GM23338 (cell line): Measurements from ENCODE around the gene EPAS1. TPM values are rescaled to one million over a fixed set of nuclear protein-coding genes. Genes with fewer than 3 reads are reported as not detected.

Source experiments
- ATAC-seq: fragments of 200-7000 bp; cut with Tn5 transposase; 3 replicates; pipeline ENCODE4 v1.9.1; 2020
- DNase-seq: peaks from one replicate; pipeline ENCODE4 v3.0.0-alpha.2; 2015; ENCODE audit warnings: low spot score
- H2AFZ ChIP-seq: fragments of 200-600 bp; sonication (generic); 2 replicates; pipeline ENCODE4 v1.8.0; 2016; ENCODE audit warnings: antibody characterized with exemption, mild to moderate bottlenecking, moderate library complexity
- H3F3A ChIP-seq: fragments of 200-600 bp; sonication (generic); replicated peaks from 2 replicates; pipeline ENCODE4 v1.8.0; 2017; ENCODE audit warnings: antibody characterized with exemption, mixed run types, low read depth
- H3K27ac ChIP-seq: fragments of 200-600 bp; sonication (generic); 2 replicates; pipeline ENCODE4 v1.6.1; 2016; ENCODE audit warnings: low read depth
- H3K27me3 ChIP-seq: fragments of 200-600 bp; sonication (generic); 2 replicates; pipeline ENCODE4 v1.8.0; 2016; ENCODE audit warnings: mild to moderate bottlenecking, mixed run types, moderate library complexity; ENCODE audit not compliant: insufficient read depth
- H3K36me3 ChIP-seq: fragments of 200-600 bp; sonication (generic); 2 replicates; pipeline ENCODE4 v1.8.0; 2016; ENCODE audit warnings: mild to moderate bottlenecking; ENCODE audit not compliant: insufficient read depth
- H3K4me1 ChIP-seq: fragments of 200-600 bp; sonication (generic); 2 replicates; pipeline ENCODE4 v1.8.0; 2016; ENCODE audit warnings: mild to moderate bottlenecking, moderate library complexity; ENCODE audit not compliant: insufficient read depth
- H3K4me2 ChIP-seq: fragments of 200-600 bp; sonication (generic); 2 replicates; pipeline ENCODE4 v1.7.1; 2017; ENCODE audit warnings: mixed run types
- H3K4me3 ChIP-seq: fragments of 200-600 bp; sonication (generic); 2 replicates; pipeline ENCODE4 v1.6.1; 2016; ENCODE audit warnings: mixed run types
- H3K79me2 ChIP-seq: fragments of 200-600 bp; sonication (generic); replicated peaks from 2 replicates; pipeline ENCODE4 v1.8.0; 2017; ENCODE audit warnings: mild to moderate bottlenecking; ENCODE audit not compliant: insufficient read depth
- H3K9me2 ChIP-seq: fragments of 200-600 bp; sonication (generic); 2 replicates; pipeline ENCODE4 v1.8.0; 2017; ENCODE audit not compliant: insufficient read depth
- H4K20me1 ChIP-seq: fragments of 200-600 bp; sonication (generic); replicated peaks from 2 replicates; pipeline ENCODE4 v1.8.0; 2017; ENCODE audit warnings: mild to moderate bottlenecking; ENCODE audit not compliant: insufficient read depth
- H3K27ac Mint-ChIP-seq: 2 replicates; pipeline ENCODE4 v1.8.0; 2020; ENCODE audit warnings: inconsistent platforms, mild to moderate bottlenecking, moderate library complexity, mixed read lengths
- H3K27me3 Mint-ChIP-seq: 3 replicates; pipeline ENCODE4 v1.8.0; 2022; ENCODE audit warnings: low read depth, mild to moderate bottlenecking, moderate library complexity, mixed read lengths, inconsistent platforms; ENCODE audit not compliant: insufficient read depth, poor library complexity
- H3K36me3 Mint-ChIP-seq: 3 replicates; pipeline ENCODE4 v1.8.0; 2021; ENCODE audit warnings: low read depth, mild to moderate bottlenecking, inconsistent platforms, moderate library complexity, mixed read lengths
- H3K4me1 Mint-ChIP-seq: 3 replicates; pipeline ENCODE4 v1.8.0; 2020; ENCODE audit warnings: mild to moderate bottlenecking, inconsistent platforms, mixed read lengths
- H3K4me3 Mint-ChIP-seq: 3 replicates; pipeline ENCODE4 v1.8.0; 2021; ENCODE audit warnings: moderate library complexity, mild to moderate bottlenecking, inconsistent platforms, mixed read lengths
- H3K9me3 Mint-ChIP-seq: 3 replicates; pipeline ENCODE4 v1.8.0; 2020; ENCODE audit warnings: moderate library complexity, mild to moderate bottlenecking, inconsistent platforms, mixed read lengths
- EZH2 ChIP-seq: fragments of 200-600 bp; sonication (generic); IDR thresholded peaks from one replicate; pipeline ENCODE4 v1.8.0; 2017; ENCODE audit warnings: antibody characterized with exemption, mild to moderate bottlenecking, low read depth; ENCODE audit not compliant: unreplicated experiment
- EZH2phosphoT487 ChIP-seq: fragments of 200-600 bp; sonication (generic); IDR thresholded peaks from one replicate; pipeline ENCODE4 v1.8.1; 2018; ENCODE audit warnings: antibody characterized with exemption; ENCODE audit not compliant: unreplicated experiment
- JUNB ChIP-seq: IDR thresholded peaks from one replicate; pipeline ENCODE4 v1.6.1; 2016; ENCODE audit warnings: antibody characterized with exemption; ENCODE audit not compliant: unreplicated experiment
- NANOG ChIP-seq: IDR thresholded peaks from 2 replicates; pipeline ENCODE4 v1.6.1; 2016; ENCODE audit warnings: antibody characterized with exemption, borderline replicate concordance
- STAT1 ChIP-seq: IDR thresholded peaks from one replicate; pipeline ENCODE4 v1.6.1; 2016; ENCODE audit warnings: antibody characterized with exemption; ENCODE audit not compliant: unreplicated experiment
- ZNF114 ChIP-seq: fragments of 250-450 bp; sonication (Bioruptor Pico); IDR thresholded peaks from 2 replicates; pipeline ENCODE4 v1.5.0; 2020; ENCODE audit warnings: mild to moderate bottlenecking, moderate library complexity
- polyA plus RNA-seq: library from polyadenylated mRNA; unstranded; fragments of >200 nt; fragmentation: Nextera tagmentation; extraction: Ambion mirVana; gene quantifications from 2 replicates; pipeline ENCODE4 v1.2.1, GENCODE V29; 2016
- total RNA-seq: library from RNA; depleted of rRNA; stranded (reverse); fragments of >200 nt; shearing (Covaris generic); gene quantifications from 2 replicates; pipeline ENCODE4 v1.2.3, GENCODE V29; 2014
- TF ChIP-seq, protein P1 (sequence below): IDR thresholded peaks from one replicate; pipeline ENCODE4 v1.6.1; 2018; ENCODE audit warnings: antibody characterized with exemption; ENCODE audit not compliant: unreplicated experiment
- TF ChIP-seq, protein P2 (sequence below): IDR thresholded peaks from 2 replicates; pipeline ENCODE4 v1.6.1; 2016; ENCODE audit warnings: antibody characterized with exemption
- TF ChIP-seq, protein P3 (sequence below), 2 experiments: fragments of 200-600 bp in 1 of 2; sonication (generic) in 1 of 2; conservative IDR thresholded peaks; 2 replicates each; pipeline versions ENCODE4 v1.5.1 to v1.6.1; 2016 to 2017; ENCODE audit warnings: antibody characterized with exemption in 2 of 2, low read depth in 2 of 2, mild to moderate bottlenecking in 2 of 2, moderate library complexity in 1 of 2

EPAS1 gene
- total and polyA plus RNA-seq, 2 experiments from 2014 or later: 0.68 to 5.4 TPM

DNA sequence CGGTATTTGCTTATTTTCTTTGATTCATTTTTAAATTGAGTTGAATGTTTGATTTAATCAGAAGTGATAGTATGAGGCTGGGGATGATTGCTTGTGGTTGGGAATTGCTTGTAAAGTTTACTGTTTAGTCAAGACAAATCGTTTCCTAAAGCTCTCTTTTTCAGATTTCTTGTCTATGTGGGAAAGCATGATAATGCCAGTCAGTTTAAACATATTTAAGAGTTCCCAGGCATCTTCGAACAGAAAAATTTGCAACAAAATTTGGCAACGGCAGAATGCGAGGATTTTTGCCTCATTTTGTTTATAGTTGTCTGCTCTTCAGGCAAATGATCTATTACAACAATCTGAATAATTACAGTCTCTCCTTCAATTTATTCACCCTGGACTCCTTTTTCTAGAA, 22.5 kb downstream of the EPAS1 start:
- Mint-ChIP-seq H3K27ac (no peak overlapping the region; the same call in 1 of the 2 replicates), H3K9me3 (no peaks in the 10 kb centered on the region), H3K36me3 (no peaks in the 10 kb centered on the region), H3K4me3 (no peak overlapping the region), H3K27me3 (peaks cover 4% of the 10 kb centered on the region), H3K4me1 (peaks cover 28% of the 10 kb centered on the region; the same call in 2 of the 3 replicates)
- H2AFZ ChIP-seq: no peak overlapping the region
- DNase-seq: no peak
- H3F3A ChIP-seq: no peaks in the 10 kb centered on the region
- no peak for TF ChIP-seq STAT1
- TF ChIP-seq, protein P1, sequence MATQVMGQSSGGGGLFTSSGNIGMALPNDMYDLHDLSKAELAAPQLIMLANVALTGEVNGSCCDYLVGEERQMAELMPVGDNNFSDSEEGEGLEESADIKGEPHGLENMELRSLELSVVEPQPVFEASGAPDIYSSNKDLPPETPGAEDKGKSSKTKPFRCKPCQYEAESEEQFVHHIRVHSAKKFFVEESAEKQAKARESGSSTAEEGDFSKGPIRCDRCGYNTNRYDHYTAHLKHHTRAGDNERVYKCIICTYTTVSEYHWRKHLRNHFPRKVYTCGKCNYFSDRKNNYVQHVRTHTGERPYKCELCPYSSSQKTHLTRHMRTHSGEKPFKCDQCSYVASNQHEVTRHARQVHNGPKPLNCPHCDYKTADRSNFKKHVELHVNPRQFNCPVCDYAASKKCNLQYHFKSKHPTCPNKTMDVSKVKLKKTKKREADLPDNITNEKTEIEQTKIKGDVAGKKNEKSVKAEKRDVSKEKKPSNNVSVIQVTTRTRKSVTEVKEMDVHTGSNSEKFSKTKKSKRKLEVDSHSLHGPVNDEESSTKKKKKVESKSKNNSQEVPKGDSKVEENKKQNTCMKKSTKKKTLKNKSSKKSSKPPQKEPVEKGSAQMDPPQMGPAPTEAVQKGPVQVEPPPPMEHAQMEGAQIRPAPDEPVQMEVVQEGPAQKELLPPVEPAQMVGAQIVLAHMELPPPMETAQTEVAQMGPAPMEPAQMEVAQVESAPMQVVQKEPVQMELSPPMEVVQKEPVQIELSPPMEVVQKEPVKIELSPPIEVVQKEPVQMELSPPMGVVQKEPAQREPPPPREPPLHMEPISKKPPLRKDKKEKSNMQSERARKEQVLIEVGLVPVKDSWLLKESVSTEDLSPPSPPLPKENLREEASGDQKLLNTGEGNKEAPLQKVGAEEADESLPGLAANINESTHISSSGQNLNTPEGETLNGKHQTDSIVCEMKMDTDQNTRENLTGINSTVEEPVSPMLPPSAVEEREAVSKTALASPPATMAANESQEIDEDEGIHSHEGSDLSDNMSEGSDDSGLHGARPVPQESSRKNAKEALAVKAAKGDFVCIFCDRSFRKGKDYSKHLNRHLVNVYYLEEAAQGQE: no peak
- TF ChIP-seq NANOG: no peak
- TF ChIP-seq ZNF114 (CRISPR knock-in tag): no peak
- TF ChIP-seq JUNB: no peak
- no peak for ATAC-seq
- peaks cover 19% of the 10 kb centered on the region for H3K4me1 ChIP-seq
- no peak overlapping the region for H3K27ac ChIP-seq
- no peaks in the 10 kb centered on the region for H3K27me3 ChIP-seq
- no peaks in the 10 kb centered on the region for H4K20me1 ChIP-seq
- H3K4me3 ChIP-seq: no peak overlapping the region
- no peaks in the 10 kb centered on the region for H3K9me2 ChIP-seq
- no peaks in the 10 kb centered on the region for H3K36me3 ChIP-seq
- no peaks in the 10 kb centered on the region for H3K79me2 ChIP-seq
- no peak overlapping the region for H3K4me2 ChIP-seq

DNA sequence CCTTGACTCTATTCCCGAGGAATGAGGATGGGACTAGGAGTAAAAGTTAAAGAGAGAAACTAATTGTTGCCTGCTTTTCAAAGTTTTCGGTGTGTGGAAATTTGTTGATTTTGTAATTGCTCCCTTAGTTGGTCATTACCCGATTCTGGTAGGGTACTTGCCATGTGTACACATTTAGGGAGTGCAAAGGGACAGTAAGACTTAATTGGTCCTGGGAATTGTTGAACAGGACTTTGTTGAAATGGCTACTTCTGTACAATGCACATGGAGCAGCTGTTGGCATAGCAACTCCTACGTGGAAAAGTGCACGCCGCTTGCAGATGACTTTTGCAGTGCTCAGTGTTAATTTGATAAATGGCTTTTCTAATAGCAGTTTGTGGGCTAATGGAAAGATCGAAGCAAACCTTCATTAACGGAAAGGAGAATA, 22.9 kb downstream of the EPAS1 start:
- no peaks in the 10 kb centered on the region for H3K79me2 ChIP-seq
- H3K4me1 ChIP-seq: peaks cover 19% of the 10 kb centered on the region
- no peak overlapping the region for H3K4me3 Mint-ChIP-seq
- no peaks in the 10 kb centered on the region for H3F3A ChIP-seq
- peaks cover 2% of the 10 kb centered on the region for H3K27me3 Mint-ChIP-seq
- no peak overlapping the region for H3K27ac Mint-ChIP-seq
- no peaks in the 10 kb centered on the region for H3K9me3 Mint-ChIP-seq
- no peaks in the 10 kb centered on the region for H3K36me3 Mint-ChIP-seq
- peaks cover 28% of the 10 kb centered on the region; the same call in 2 of the 3 replicates for H3K4me1 Mint-ChIP-seq
- H3K36me3 ChIP-seq: no peaks in the 10 kb centered on the region
- H3K4me2 ChIP-seq: 0 out of 2 replicates have a peak overlapping the region, but pooled peaks have one; percentile 13
- H3K4me3 ChIP-seq: no peak overlapping the region
- DNase-seq (no peak), ATAC-seq (no peak)
- H3K27me3 ChIP-seq: no peaks in the 10 kb centered on the region
- no peak overlapping the region for H3K27ac ChIP-seq
- H4K20me1 ChIP-seq: no peaks in the 10 kb centered on the region
- TF ChIP-seq, protein P2, sequence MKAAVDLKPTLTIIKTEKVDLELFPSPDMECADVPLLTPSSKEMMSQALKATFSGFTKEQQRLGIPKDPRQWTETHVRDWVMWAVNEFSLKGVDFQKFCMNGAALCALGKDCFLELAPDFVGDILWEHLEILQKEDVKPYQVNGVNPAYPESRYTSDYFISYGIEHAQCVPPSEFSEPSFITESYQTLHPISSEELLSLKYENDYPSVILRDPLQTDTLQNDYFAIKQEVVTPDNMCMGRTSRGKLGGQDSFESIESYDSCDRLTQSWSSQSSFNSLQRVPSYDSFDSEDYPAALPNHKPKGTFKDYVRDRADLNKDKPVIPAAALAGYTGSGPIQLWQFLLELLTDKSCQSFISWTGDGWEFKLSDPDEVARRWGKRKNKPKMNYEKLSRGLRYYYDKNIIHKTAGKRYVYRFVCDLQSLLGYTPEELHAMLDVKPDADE: no peak
- TF ChIP-seq EZH2phosphoT487 (no peak), EZH2 (no peak)
- TF ChIP-seq, protein P3, sequence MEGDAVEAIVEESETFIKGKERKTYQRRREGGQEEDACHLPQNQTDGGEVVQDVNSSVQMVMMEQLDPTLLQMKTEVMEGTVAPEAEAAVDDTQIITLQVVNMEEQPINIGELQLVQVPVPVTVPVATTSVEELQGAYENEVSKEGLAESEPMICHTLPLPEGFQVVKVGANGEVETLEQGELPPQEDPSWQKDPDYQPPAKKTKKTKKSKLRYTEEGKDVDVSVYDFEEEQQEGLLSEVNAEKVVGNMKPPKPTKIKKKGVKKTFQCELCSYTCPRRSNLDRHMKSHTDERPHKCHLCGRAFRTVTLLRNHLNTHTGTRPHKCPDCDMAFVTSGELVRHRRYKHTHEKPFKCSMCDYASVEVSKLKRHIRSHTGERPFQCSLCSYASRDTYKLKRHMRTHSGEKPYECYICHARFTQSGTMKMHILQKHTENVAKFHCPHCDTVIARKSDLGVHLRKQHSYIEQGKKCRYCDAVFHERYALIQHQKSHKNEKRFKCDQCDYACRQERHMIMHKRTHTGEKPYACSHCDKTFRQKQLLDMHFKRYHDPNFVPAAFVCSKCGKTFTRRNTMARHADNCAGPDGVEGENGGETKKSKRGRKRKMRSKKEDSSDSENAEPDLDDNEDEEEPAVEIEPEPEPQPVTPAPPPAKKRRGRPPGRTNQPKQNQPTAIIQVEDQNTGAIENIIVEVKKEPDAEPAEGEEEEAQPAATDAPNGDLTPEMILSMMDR (conservative IDR thresholded peaks at IDR 0.05; ENCODE audit: low read depth in 2 of 2): no peak
- TF ChIP-seq, protein P1: no peak
- H3K9me2 ChIP-seq: no peaks in the 10 kb centered on the region
- H2AFZ ChIP-seq: no peak overlapping the region
